ENCODE measurements around the gene EPHA2. TPM values are rescaled to one million over a fixed set of nuclear protein-coding genes. Genes with fewer than 3 reads are reported as not detected.

The EPHA2 gene
- total and polyA plus RNA-seq, 2 donors (not counting 3 experiments of a cell fraction or from before 2014, with no cell fraction given), result 141 to 147 TPM

DNA sequence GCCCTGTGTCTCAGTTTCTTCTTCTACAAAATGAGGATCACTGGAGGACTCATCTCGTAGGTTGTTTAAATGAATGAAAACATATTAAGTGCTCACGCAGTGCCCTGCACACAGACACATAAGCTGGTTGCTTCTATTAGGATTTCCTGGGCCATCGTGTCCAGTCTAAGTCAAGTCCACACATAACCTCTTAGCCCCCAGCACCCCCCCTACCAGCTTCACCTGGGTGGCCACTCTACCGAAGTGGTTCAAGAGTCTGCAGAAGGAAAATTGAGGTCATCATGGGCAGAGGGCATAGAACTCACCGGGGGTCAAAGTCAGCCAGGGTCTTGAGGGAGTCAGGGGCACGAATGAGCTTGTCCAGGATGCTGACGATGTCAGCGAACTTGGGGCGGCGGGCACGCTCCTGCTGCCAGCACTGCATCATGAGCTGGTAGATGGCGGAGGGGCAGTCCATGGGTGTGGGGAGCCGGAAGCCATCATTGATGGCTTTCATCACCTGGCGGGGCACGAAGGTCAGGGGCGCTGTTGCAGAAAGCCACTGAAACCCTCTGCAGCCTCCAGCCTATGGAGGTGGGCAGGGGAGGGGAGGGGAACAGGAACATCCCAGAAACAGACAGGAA, 25.8 kb downstream of the EPHA2 start:
- no peak for FAIRE-seq
- BruUV-seq (replicated peaks), result no TSS peak
- no peaks in the 10 kb centered on the region for H3K27me3 ChIP-seq (ENCODE audit: control insufficient read depth in 2 of 2, insufficient read depth in 2 of 2, low read length in 2 of 2)
- DNase-seq (ENCODE audit: low read depth, low spot score), result no peak
- H4K20me1 ChIP-seq (replicated peaks; ENCODE audit: control insufficient read depth, extremely low read depth, insufficient read depth, low read length), result no peaks in the 10 kb centered on the region
- dilution Hi-C loops (cut with MboI; ENCODE audit: extremely low pct_ligation_motif_present, low sequenced_read_pairs) (no loop called here), intact Hi-C loops (cut with micrococcal nuclease) (no loop called here)
- H3K27ac ChIP-seq (ENCODE audit: insufficient read depth, low read depth, low read length), result no peak overlapping the region
- H3K36me3 ChIP-seq (ENCODE audit: control insufficient read depth in 2 of 2, extremely low read depth in 1 of 2, insufficient read depth in 2 of 2, low read length in 2 of 2), result peaks cover 69 to 92% of the 10 kb centered on the region in 2 experiments
- no peaks in the 10 kb centered on the region for H3K9me3 ChIP-seq (replicated peaks; ENCODE audit: control insufficient read depth, insufficient read depth, low read length)
- ChIA-PET POLR2A (interaction anchor here (0.8 kb wide), 1 partner anchor 8 kb away, joined by 4 read pairs; no protein-coding TSS in a partner anchor), CTCF (interaction anchor here (1.1 to 1.9 kb wide), 2 partner anchors 48 to 56 kb away, joined by 3 to 10 read pairs; no protein-coding TSS in a partner anchor)
- TF ChIP-seq GATA2 (IDR thresholded peaks at IDR 0.05; ENCODE audit: insufficient read depth, insufficient read length, low read depth, low read length) (no peak), POLR2A (IDR thresholded peaks at IDR 0.05; ENCODE audit: low read depth, low read length) (no peak), POLR2AphosphoS5 (IDR thresholded peaks at IDR 0.05; ENCODE audit: insufficient read depth, low read depth, low read length) (no peak), MAX (IDR thresholded peaks at IDR 0.05; ENCODE audit: insufficient read depth, insufficient read length) (no peak), JUN (IDR thresholded peaks at IDR 0.05; ENCODE audit: borderline replicate concordance, insufficient read depth, insufficient read length, low read depth) (no peak), EZH2 (IDR thresholded peaks at IDR 0.05; ENCODE audit: borderline replicate concordance, low read depth, low read length, severe bottlenecking) (no peak), MYC (IDR thresholded peaks at IDR 0.05; ENCODE audit: low read depth, low read length) (no peak)
- H3K4me1 ChIP-seq (ENCODE audit: control insufficient read depth, extremely low read depth, insufficient read depth, low read length), result peaks cover 5% of the 10 kb centered on the region
- peaks cover 63% of the 10 kb centered on the region for H3K79me2 ChIP-seq (ENCODE audit: control insufficient read depth, insufficient read depth, low read length)
- H3K4me2 ChIP-seq (ENCODE audit: insufficient read depth, low read length), result no peak overlapping the region
- H2AFZ ChIP-seq (ENCODE audit: low read depth, low read length), result no peak overlapping the region
- no peak overlapping the region for H3K4me3 ChIP-seq (replicated peaks in 1 of 3; ENCODE audit: insufficient read depth in 1 of 3, low read depth in 1 of 3, low read length in 3 of 3)
- no peak overlapping the region for H3K9ac ChIP-seq (replicated peaks; ENCODE audit: extremely low read depth, insufficient read depth, low read length)
- H3K9me1 ChIP-seq (replicated peaks; ENCODE audit: control insufficient read depth, extremely low read depth, insufficient read depth, low read length), result no peaks in the 10 kb centered on the region

DNA sequence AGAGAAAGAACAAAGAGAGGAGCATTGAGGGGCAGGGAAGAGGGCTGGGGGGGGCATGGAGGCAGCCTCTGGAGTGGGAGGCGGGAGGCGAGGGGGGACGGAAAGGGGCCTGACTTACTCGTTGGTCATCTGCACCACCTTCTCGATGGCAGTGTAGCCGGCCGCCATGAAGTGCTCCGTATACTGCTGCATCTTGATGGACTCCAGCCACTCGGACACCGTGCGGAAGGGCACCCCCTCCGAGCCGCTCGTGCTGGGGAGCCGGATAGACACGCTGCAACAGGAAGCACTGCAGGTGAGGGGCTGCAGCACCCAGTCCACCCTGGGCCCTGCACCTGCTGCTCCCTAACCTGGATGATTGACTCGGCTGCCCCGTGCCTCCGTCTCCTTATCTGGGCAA, 26.6 kb downstream of the EPHA2 start:
- no peaks in the 10 kb centered on the region for H3K27me3 ChIP-seq (ENCODE audit: control insufficient read depth in 2 of 2, insufficient read depth in 2 of 2, low read length in 2 of 2)
- FAIRE-seq, result no peak
- no peaks in the 10 kb centered on the region for H4K20me1 ChIP-seq (replicated peaks; ENCODE audit: control insufficient read depth, extremely low read depth, insufficient read depth, low read length)

More for the DNA sequence above, 26.6 kb downstream of the EPHA2 start:
- Histone ChIP-seq H3K36me3 (ENCODE audit: control insufficient read depth in 2 of 2, extremely low read depth in 1 of 2, insufficient read depth in 2 of 2, low read length in 2 of 2) (peaks cover 70 to 92% of the 10 kb centered on the region in 2 experiments), H3K9me1 (replicated peaks; ENCODE audit: control insufficient read depth, extremely low read depth, insufficient read depth, low read length) (no peaks in the 10 kb centered on the region), H3K4me1 (ENCODE audit: control insufficient read depth, extremely low read depth, insufficient read depth, low read length) (peaks cover 3% of the 10 kb centered on the region), H3K9ac (replicated peaks; ENCODE audit: extremely low read depth, insufficient read depth, low read length) (no peak overlapping the region), H3K9me3 (replicated peaks; ENCODE audit: control insufficient read depth, insufficient read depth, low read length) (no peaks in the 10 kb centered on the region), H3K27ac (ENCODE audit: insufficient read depth, low read depth, low read length) (no peak overlapping the region), H3K79me2 (ENCODE audit: control insufficient read depth, insufficient read depth, low read length) (peaks cover 59% of the 10 kb centered on the region), H3K4me3 (replicated peaks in 1 of 3; ENCODE audit: insufficient read depth in 1 of 3, low read depth in 1 of 3, low read length in 3 of 3) (no peak overlapping the region), H2AFZ (ENCODE audit: low read depth, low read length) (no peak overlapping the region), H3K4me2 (ENCODE audit: insufficient read depth, low read length) (no peak overlapping the region)
- DNase-seq (ENCODE audit: low read depth, low spot score), result no peak
- intact Hi-C loops (cut with micrococcal nuclease), result no loop called here
- dilution Hi-C loops (cut with MboI; ENCODE audit: extremely low pct_ligation_motif_present, low sequenced_read_pairs), result no loop called here
- ChIA-PET CTCF (interaction anchor here (1.1 to 1.9 kb wide), 2 partner anchors 47 to 50 kb away, joined by 4 to 10 read pairs; no protein-coding TSS in a partner anchor), POLR2A (no interaction called here)
- TF ChIP-seq EZH2 (IDR thresholded peaks at IDR 0.05; ENCODE audit: borderline replicate concordance, low read depth, low read length, severe bottlenecking) (no peak), GATA2 (IDR thresholded peaks at IDR 0.05; ENCODE audit: insufficient read depth, insufficient read length, low read depth, low read length) (no peak), POLR2A (IDR thresholded peaks at IDR 0.05; ENCODE audit: low read depth, low read length) (no peak), CTCF (IDR thresholded peaks at IDR 0.05; ENCODE audit: extremely low read depth in 1 of 2, insufficient read depth in 1 of 2, low read depth in 1 of 2, low read length in 2 of 2) (no peak), MYC (IDR thresholded peaks at IDR 0.05; ENCODE audit: low read depth, low read length) (no peak), MAX (IDR thresholded peaks at IDR 0.05; ENCODE audit: insufficient read depth, insufficient read length) (no peak), FOS (IDR thresholded peaks at IDR 0.05; ENCODE audit: borderline replicate concordance, insufficient read depth, low read length) (no peak), POLR2AphosphoS5 (IDR thresholded peaks at IDR 0.05; ENCODE audit: insufficient read depth, low read depth, low read length) (no peak), JUN (IDR thresholded peaks at IDR 0.05; ENCODE audit: borderline replicate concordance, insufficient read depth, insufficient read length, low read depth) (no peak)
- no TSS peak for BruUV-seq (replicated peaks)

Data from endothelial cell of umbilical vein (primary cell).